ENCODE data around the gene SPATA24. TPM values are rescaled to one million over a fixed set of nuclear protein-coding genes. Genes with fewer than 3 reads are reported as not detected.
"Not testable (repeated sequence)": the region's sequence is repeated elsewhere in the genome, so short reads cannot be mapped to it uniquely, and the experiment has no call there.

SPATA24 gene
- total RNA-seq, 1 experiment from 2014 or later, result 6.1 TPM

- DNase-seq (ENCODE audit: low read depth), result no peak
Observed at GRCh38 chr5:139417214-139417613, 13.3 kb upstream of the SPATA24 start.

GRCh38 chr5:139416651-139417050 is 12.8 kb upstream of the SPATA24 start:
- DNase-seq (ENCODE audit: low read depth), result no peak

DNA sequence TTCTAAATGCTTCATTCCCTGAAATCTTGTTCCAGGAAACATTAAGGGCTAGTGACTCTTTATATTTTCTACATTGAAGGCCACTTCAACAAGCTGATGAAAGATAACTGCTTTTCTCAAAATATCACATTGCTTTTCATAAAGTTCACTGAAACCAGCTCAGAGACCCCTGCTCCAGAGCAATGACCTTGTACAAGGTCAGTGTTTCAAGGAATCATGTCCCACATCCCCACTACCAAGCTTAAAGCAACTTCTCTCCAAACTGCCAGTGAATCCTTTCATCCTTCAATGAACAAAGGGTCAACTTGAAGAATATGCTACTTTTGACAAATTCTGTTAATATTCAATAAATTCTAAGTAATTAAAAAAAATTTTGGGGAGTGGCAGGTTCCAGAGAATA is 12.0 kb upstream of the SPATA24 start:
- no peak for DNase-seq (ENCODE audit: low read depth)

GRCh38 chr5:139415221-139415861 is 11.5 kb upstream of the SPATA24 start:
- DNase-seq (ENCODE audit: low read depth), result no peak

GRCh38 chr5:139414581-139415130 is 10.8 kb upstream of the SPATA24 start:
- DNase-seq (ENCODE audit: low read depth), result no peak

GRCh38 chr5:139413963-139414362 is 10.1 kb upstream of the SPATA24 start:
- no peak for DNase-seq (ENCODE audit: low read depth)

GRCh38 chr5:139413153-139413552 is 9.3 kb upstream of the SPATA24 start:
- no peak for DNase-seq (ENCODE audit: low read depth)

DNA sequence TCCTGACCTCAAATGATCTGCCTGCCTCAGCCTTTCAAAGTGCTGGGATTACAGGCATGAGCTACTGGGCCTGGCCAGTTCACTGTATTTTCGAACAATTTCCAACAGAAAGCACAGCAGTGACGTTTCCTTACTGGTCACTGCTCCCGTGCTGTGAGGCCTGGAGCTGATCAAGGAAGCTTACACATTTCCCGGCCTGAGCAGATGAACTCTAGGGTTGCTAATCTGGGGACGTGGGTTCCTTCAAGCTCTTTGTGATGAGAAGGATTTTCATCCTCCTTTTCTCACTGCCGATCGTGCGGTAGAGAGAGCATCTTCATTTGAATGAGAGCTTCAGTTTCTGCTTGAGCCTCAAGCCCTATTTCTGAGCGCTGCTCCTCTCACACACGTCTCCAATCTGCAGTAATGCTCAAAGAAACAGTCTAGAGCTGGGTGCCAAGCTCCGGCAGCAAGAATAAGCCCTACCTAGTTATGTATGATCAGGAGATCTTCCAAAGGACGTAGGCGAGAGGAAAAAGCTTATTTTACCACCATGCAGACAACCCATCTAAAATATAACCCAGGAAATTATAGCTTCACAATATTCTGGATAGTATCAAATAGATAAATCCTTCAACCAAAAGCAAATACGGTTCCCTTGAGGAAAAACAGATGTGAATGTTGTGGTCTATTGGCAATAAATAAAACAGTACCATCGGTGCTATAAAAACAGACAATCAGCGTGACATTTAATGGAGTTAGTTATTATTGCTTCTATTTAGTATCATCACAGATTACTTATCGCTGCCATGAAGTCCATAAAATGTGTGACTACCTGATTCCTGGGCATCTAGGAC is 7.3 kb upstream of the SPATA24 start:
- DNase-seq (ENCODE audit: low read depth), result no peak

DNA sequence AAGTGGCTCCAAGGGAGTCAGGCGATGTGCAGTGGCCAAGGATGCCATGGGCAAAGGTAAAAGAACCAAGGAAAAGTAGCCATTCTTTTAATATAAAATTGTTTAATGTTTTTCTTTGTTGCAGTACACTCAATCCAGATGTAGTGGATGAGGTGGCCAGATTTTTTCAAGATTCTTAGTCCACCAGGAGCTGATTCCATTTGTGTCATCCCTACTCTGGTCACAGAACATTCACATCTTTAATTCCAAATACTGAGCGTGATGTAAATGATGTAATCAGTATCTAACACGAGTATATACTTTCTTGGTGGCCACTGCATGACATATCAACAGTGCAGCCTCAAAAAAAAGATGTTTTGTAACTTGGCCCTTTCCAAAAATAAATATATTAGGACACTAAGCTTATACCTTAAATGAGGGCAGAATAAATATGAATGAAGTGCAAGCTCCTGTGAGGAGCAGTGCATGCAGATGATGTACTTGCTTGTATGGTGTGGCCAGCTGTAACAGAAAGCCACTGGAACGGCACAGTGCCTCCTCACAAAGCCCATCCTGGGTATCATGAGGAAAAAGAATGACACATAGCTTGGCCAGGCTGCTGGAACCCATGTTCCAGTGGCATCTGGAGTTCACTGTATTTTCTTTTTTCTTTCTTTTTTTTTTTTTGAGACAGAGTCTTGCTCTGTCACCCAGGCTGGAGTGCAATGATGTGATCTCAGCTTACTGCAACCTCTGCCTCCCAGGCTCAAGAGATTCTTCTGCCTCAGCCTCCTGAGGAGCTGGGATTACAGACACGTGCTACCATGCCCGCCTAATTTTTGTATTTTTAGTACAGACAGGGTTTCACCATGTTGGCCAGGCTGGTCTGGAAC is 6.5 kb upstream of the SPATA24 start:
- no peak for DNase-seq (ENCODE audit: low read depth)

DNA sequence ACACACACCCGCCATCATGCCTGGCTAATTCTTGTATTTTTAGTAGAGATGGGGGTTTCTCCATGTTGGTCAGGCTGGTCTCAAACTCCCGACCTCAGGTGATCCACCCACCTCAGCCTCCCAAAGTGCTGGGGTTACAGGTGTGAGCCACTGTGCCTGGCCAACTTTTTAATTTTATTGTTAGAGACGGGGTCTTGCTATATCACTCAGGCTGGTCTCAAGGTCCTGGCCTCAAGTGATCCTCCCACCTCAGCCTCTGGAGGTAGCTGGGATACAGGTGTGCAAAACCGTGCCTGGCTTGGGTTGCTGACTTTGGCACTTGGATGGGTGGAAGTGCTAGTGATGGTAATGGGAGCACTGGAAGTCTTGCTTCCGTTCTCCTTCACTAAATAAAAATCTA is 5.2 kb upstream of the SPATA24 start:
- DNase-seq (ENCODE audit: low read depth), result not testable (repeated sequence)

GRCh38 chr5:139408191-139408590 is 4.3 kb upstream of the SPATA24 start:
- no peak for DNase-seq (ENCODE audit: low read depth)

GRCh38 chr5:139407517-139407916 is 3.6 kb upstream of the SPATA24 start:
- DNase-seq (ENCODE audit: low read depth), result no peak

- DNase-seq (ENCODE audit: low read depth), result no peak
Observed at GRCh38 chr5:139406963-139407362, 3.1 kb upstream of the SPATA24 start.

- DNase-seq (ENCODE audit: low read depth), result no peak
Observed at GRCh38 chr5:139404484-139404840, 573 bp upstream of the SPATA24 start.

- no peak for DNase-seq (ENCODE audit: low read depth)
Observed at GRCh38 chr5:139403418-139403786, 487 bp downstream of the SPATA24 start.

GRCh38 chr5:139402561-139403158 is 1.2 kb downstream of the SPATA24 start:
- no peak for DNase-seq (ENCODE audit: low read depth)

DNA sequence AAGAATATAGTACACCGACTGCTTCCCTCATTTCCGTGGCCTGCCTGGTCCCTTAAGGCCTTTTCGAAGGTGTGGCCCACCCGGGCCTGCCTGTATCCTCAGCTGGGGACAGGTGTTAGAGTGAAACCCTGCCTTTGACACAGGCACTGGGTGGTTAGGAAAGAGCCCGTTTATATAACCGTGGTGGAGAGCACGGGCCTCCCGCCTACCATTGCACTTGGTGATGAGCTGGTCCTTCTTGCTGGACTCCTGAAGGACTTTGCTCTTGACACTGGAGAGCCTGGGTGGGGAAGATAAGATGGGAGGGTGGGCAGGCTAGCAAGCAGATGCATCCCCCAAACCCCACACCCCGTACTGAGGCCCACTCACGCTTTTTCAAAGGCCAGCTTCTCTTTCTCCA is 2.3 kb downstream of the SPATA24 start:
- DNase-seq (ENCODE audit: low read depth), result no peak

- no peak for DNase-seq (ENCODE audit: low read depth)
Observed at GRCh38 chr5:139399501-139400121, 4.3 kb downstream of the SPATA24 start.

DNA sequence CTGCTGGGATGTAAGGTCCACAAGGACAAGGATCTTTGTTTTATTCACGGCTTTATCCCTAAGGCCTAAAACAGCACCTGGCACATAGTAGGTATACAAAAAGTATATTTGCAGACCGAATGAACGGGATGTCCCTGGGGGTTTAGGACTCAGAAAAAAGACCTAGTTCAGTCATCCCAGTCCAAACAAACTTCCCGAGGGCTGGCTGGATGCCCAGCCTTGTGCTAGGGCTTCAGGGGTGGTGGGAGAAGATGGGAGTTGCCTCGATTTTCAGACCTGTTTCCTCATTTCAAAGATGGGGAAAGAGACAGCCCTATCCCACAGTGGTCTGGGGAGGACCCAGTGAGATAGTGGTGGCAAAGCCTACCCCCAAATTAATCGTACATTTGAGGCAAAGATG is 6.0 kb downstream of the SPATA24 start:
- DNase-seq (ENCODE audit: low read depth), result no peak

- DNase-seq (ENCODE audit: low read depth), result no peak
Observed at GRCh38 chr5:139396691-139397090, 7.2 kb downstream of the SPATA24 start.

All from RPMI7951 (cell line).